KMS-11 (cell line): ENCODE data around the gene AKT3.
A peak's percentile ranks its signal among the peaks of the same experiment; 100 is the strongest.

Experiments
- H2AFZ ChIP-seq: fragments of 200-600 bp; sonication (generic); 2 replicates; pipeline ENCODE4 v1.6.1; 2016; ENCODE audit warnings: antibody characterized with exemption, mixed run types, low read depth
- H3K27ac ChIP-seq: fragments of 200-600 bp; sonication (generic); 2 replicates; pipeline ENCODE4 v1.6.1; 2016; ENCODE audit warnings: mild to moderate bottlenecking, mixed run types
- H3K27me3 ChIP-seq: fragments of 200-600 bp; sonication (generic); 2 replicates; pipeline ENCODE4 v1.6.1; 2017; ENCODE audit warnings: mild to moderate bottlenecking, low read depth, mixed run types, moderate library complexity; ENCODE audit not compliant: insufficient read depth
- H3K36me3 ChIP-seq: fragments of 200-600 bp; sonication (generic); 2 replicates; pipeline ENCODE4 v1.6.1; 2017; ENCODE audit warnings: mild to moderate bottlenecking, mixed run types; ENCODE audit not compliant: insufficient read depth
- H3K4me1 ChIP-seq: fragments of 200-600 bp; sonication (generic); 2 replicates; pipeline ENCODE4 v1.6.1; 2016; ENCODE audit warnings: mild to moderate bottlenecking, low read depth, mixed run types; ENCODE audit not compliant: poor library complexity, severe bottlenecking
- H3K4me2 ChIP-seq: fragments of 200-600 bp; sonication (generic); 2 replicates; pipeline ENCODE4 v1.7.0; 2016; ENCODE audit warnings: mild to moderate bottlenecking, mixed run types
- H3K4me3 ChIP-seq: fragments of 200-600 bp; sonication (generic); IDR thresholded peaks from 2 replicates; pipeline ENCODE4 v1.6.1; 2017; ENCODE audit warnings: low read depth, low read length, mixed read lengths; ENCODE audit not compliant: insufficient read depth
- H3K79me2 ChIP-seq: fragments of 200-600 bp; sonication (generic); 2 replicates; pipeline ENCODE4 v1.6.1; 2016; ENCODE audit warnings: low read depth, mixed run types; ENCODE audit not compliant: insufficient read depth
- H3K9ac ChIP-seq: fragments of 200-600 bp; sonication (generic); 2 replicates; pipeline ENCODE4 v1.6.1; 2016; ENCODE audit warnings: mild to moderate bottlenecking, mixed run types
- H4K20me1 ChIP-seq: fragments of 200-600 bp; sonication (generic); 2 replicates; pipeline ENCODE4 v1.6.1; 2016; ENCODE audit warnings: mild to moderate bottlenecking, mixed run types; ENCODE audit not compliant: insufficient read depth
- CTCF ChIP-seq: fragments of 200-600 bp; sonication (generic); conservative IDR thresholded peaks from 2 replicates; pipeline ENCODE4 v1.6.1; 2017; ENCODE audit warnings: low read depth, mild to moderate bottlenecking, antibody characterized with exemption, low read length, moderate library complexity, mixed read lengths

AKT3 gene

DNA sequence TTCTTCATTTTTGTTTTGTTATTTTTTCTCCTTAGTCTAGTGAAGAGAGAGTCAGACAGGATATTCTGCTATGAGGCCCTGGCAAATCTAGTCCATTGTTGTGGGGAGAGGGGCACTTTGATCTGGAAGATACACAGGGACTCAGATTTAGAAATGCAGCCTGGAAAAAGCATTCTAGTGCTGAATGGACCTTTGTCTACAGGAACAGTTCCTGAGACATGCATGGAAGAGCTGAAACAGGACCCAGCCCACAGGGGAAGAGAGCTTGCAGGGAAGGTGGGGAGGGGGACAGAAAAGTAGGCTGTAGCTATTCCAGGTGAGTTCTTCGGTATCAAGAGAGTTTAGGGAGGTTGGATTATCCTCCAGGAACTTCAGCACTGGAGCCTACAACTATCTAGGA, 98.5 kb downstream of the AKT3 start:
- Histone ChIP-seq H3K27ac (no peak overlapping the region), H3K27me3 (no peaks in the 10 kb centered on the region), H3K4me1 (peaks cover 6% of the 10 kb centered on the region), H3K36me3 (no peaks in the 10 kb centered on the region), H4K20me1 (no peaks in the 10 kb centered on the region), H3K4me2 (no peak overlapping the region), H3K9ac (no peak overlapping the region), H2AFZ (no peak overlapping the region), H3K79me2 (no peaks in the 10 kb centered on the region), H3K4me3 (no peak overlapping the region)
- TF ChIP-seq CTCF = no peak

GRCh38 chr1:243748706-243749283, 101.2 kb downstream of the AKT3 start:
- no peak overlapping the region for H3K9ac ChIP-seq
- no peak overlapping the region for H2AFZ ChIP-seq
- no peaks in the 10 kb centered on the region for H4K20me1 ChIP-seq
- no peaks in the 10 kb centered on the region for H3K79me2 ChIP-seq
- no peaks in the 10 kb centered on the region for H3K36me3 ChIP-seq
- peak; percentile 79 for TF ChIP-seq CTCF
- peaks cover 6% of the 10 kb centered on the region for H3K4me1 ChIP-seq
- no peak overlapping the region for H3K4me3 ChIP-seq
- no peak overlapping the region for H3K27ac ChIP-seq
- H3K4me2 ChIP-seq = no peak overlapping the region
- no peaks in the 10 kb centered on the region for H3K27me3 ChIP-seq

DNA sequence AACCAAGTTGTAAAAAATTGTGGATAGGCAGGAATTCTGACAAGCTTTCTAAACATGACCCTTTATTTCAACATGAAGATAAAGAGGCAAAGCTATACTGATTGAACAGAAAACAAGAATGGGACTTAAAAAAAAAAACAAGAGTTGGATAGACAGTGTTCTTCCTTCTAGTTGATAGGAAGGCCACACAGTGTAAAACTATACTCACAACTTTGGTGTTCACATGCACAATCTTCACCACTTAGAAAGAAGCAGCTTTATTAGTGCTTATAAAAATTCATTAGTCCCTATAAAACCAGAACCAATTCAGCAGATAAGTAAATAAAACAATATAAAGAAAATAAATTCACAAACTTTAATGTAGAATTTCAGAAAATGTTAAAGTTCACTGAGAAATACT, 101.8 kb downstream of the AKT3 start:
- Histone ChIP-seq H3K9ac (no peak overlapping the region), H3K36me3 (no peaks in the 10 kb centered on the region), H3K79me2 (no peaks in the 10 kb centered on the region), H3K4me2 (no peak overlapping the region), H2AFZ (no peak overlapping the region), H3K4me1 (peaks cover 6% of the 10 kb centered on the region), H3K27ac (no peak overlapping the region), H3K4me3 (no peak overlapping the region), H4K20me1 (no peaks in the 10 kb centered on the region), H3K27me3 (no peaks in the 10 kb centered on the region)
- TF ChIP-seq CTCF = no peak

DNA sequence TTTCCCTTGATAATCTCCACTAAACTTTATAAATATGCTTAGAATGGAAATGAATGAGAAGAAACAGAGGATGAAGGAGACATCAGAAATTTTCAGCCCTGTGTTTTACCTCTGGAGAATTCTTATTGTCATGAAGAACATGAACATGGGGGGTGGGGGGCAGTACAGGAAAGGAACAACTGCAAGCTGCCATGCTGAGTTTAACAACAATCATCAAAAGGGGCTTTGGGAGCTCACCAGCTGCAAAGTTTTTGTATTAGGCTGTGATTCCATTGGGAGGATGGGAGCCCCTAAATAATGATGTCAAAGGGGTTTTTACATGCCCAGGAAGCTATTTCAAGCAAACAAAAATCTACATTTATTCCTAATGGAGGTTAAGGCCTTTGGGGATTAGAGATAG, 103.3 kb downstream of the AKT3 start:
- no peaks in the 10 kb centered on the region for H4K20me1 ChIP-seq
- peaks cover 6% of the 10 kb centered on the region for H3K4me1 ChIP-seq
- H3K79me2 ChIP-seq = no peaks in the 10 kb centered on the region
- H2AFZ ChIP-seq = no peak overlapping the region
- H3K9ac ChIP-seq = no peak overlapping the region
- no peak for TF ChIP-seq CTCF
- H3K27me3 ChIP-seq = no peaks in the 10 kb centered on the region
- no peaks in the 10 kb centered on the region for H3K36me3 ChIP-seq
- H3K4me2 ChIP-seq = no peak overlapping the region
- H3K4me3 ChIP-seq = no peak overlapping the region
- H3K27ac ChIP-seq = no peak overlapping the region
